EL (cell line): ENCODE data around the gene NOMO2.
"Not testable (repeated sequence)": the region's sequence is repeated elsewhere in the genome, so short reads cannot be mapped to it uniquely, and the experiment has no call there.

Experiments used
- DNase-seq: peaks from one replicate; pipeline ENCODE4 v3.0.0-alpha.2; 2016

NOMO2 gene

GRCh38 chr16:18573887-18574286, 12.0 kb upstream of the NOMO2 start:
- DNase-seq, result not testable (repeated sequence)

GRCh38 chr16:18572973-18573372, 11.1 kb upstream of the NOMO2 start:
- DNase-seq, result not testable (repeated sequence)

GRCh38 chr16:18571307-18571850, 9.5 kb upstream of the NOMO2 start:
- DNase-seq, result not testable (repeated sequence)

GRCh38 chr16:18570529-18571306, 8.8 kb upstream of the NOMO2 start:
- DNase-seq, result not testable (repeated sequence)

- not testable (repeated sequence) for DNase-seq
Measured at GRCh38 chr16:18560416-18561220, 1.3 kb downstream of the NOMO2 start.

- DNase-seq, result not testable (repeated sequence)
Measured at GRCh38 chr16:18553671-18554070, 8.2 kb downstream of the NOMO2 start.

GRCh38 chr16:18547382-18547781, 14.5 kb downstream of the NOMO2 start:
- DNase-seq, result not testable (repeated sequence)

- not testable (repeated sequence) for DNase-seq
Measured at GRCh38 chr16:18546853-18547252, 15.0 kb downstream of the NOMO2 start.

- DNase-seq, result not testable (repeated sequence)
Measured at GRCh38 chr16:18544232-18545081, 17.4 kb downstream of the NOMO2 start.

GRCh38 chr16:18541912-18542311, 20.0 kb downstream of the NOMO2 start:
- not testable (repeated sequence) for DNase-seq

- not testable (repeated sequence) for DNase-seq
Measured at GRCh38 chr16:18537004-18537403, 24.9 kb downstream of the NOMO2 start.

- not testable (repeated sequence) for DNase-seq
Measured at GRCh38 chr16:18535519-18536168, 26.3 kb downstream of the NOMO2 start.

GRCh38 chr16:18534308-18534707, 27.6 kb downstream of the NOMO2 start:
- not testable (repeated sequence) for DNase-seq

- DNase-seq, result not testable (repeated sequence)
Measured at GRCh38 chr16:18531323-18531722, 30.6 kb downstream of the NOMO2 start.

- not testable (repeated sequence) for DNase-seq
Measured at GRCh38 chr16:18530329-18530728, 31.6 kb downstream of the NOMO2 start.

GRCh38 chr16:18526547-18526946, 35.4 kb downstream of the NOMO2 start:
- not testable (repeated sequence) for DNase-seq

- not testable (repeated sequence) for DNase-seq
Measured at GRCh38 chr16:18525882-18526482, 35.9 kb downstream of the NOMO2 start.

GRCh38 chr16:18522637-18523036, 39.3 kb downstream of the NOMO2 start:
- not testable (repeated sequence) for DNase-seq

- not testable (repeated sequence) for DNase-seq
Measured at GRCh38 chr16:18521445-18522181, 40.3 kb downstream of the NOMO2 start.

- not testable (repeated sequence) for DNase-seq
Measured at GRCh38 chr16:18518536-18519283, 43.2 kb downstream of the NOMO2 start.
